ENCODE results near the gene TMC6. TPM values are rescaled to one million over a fixed set of nuclear protein-coding genes. Genes with fewer than 3 reads are reported as not detected.

Gene TMC6
- total and polyA plus RNA-seq, 2 of the 13 experiments (the other 11 are each of a cell fraction or from before 2014, with no cell fraction given): 48.4 to 99.1 TPM

- no peak for TF ChIP-seq SRF (IDR thresholded peaks at IDR 0.05; ENCODE audit: low read depth, low read length)
- TF ChIP-seq IRF1 (CRISPR knock-in tag; IDR thresholded peaks at IDR 0.05; ENCODE audit: low read depth): no peak
- no peak for TF ChIP-seq ESRRA (CRISPR knock-in tag; IDR thresholded peaks at IDR 0.05; ENCODE audit: low read depth)
- TF ChIP-seq RAD21 (CRISPR knock-in tag; IDR thresholded peaks at IDR 0.05): peak; percentile 56; the same call in 1 of the 2 replicates
- no peak; the same call in none of the 2 replicates for TF ChIP-seq UBTF (CRISPR knock-in tag; IDR thresholded peaks at IDR 0.05)
- TF ChIP-seq HMGA1 (CRISPR knock-in tag; conservative IDR thresholded peaks at IDR 0.05): no peak
- TF ChIP-seq ZBTB34 (CRISPR knock-in tag; IDR thresholded peaks at IDR 0.05): no peak; the same call in 1 of the 2 replicates
- no peak for TF ChIP-seq ZBTB42 (CRISPR knock-in tag; IDR thresholded peaks at IDR 0.05)
- no peak for TF ChIP-seq ZSCAN30 (CRISPR knock-in tag; IDR thresholded peaks at IDR 0.05)
- no peak for TF ChIP-seq ZNF703 (CRISPR knock-in tag; IDR thresholded peaks at IDR 0.05; ENCODE audit: borderline replicate concordance)
- TF ChIP-seq ZNF564 (CRISPR knock-in tag; IDR thresholded peaks at IDR 0.05): no peak
- peak; percentile 13; the same call in 1 of the 2 replicates for TF ChIP-seq CBX5 (CRISPR knock-in tag; IDR thresholded peaks at IDR 0.05; ENCODE audit: borderline replicate concordance)
- TF ChIP-seq ADNP (CRISPR knock-in tag; IDR thresholded peaks at IDR 0.05): peak; percentile 100
- peak; percentile 84; the same call in 1 of the 2 replicates for TF ChIP-seq ZNF816 (CRISPR knock-in tag; IDR thresholded peaks at IDR 0.05; ENCODE audit: borderline replicate concordance)
- TF ChIP-seq NR3C1 (CRISPR knock-in tag; IDR thresholded peaks at IDR 0.05): no peak
- TF ChIP-seq EHMT2 (IDR thresholded peaks at IDR 0.05; ENCODE audit: borderline replicate concordance, low read depth, low read length): no peak
- TF ChIP-seq CREBL2 (CRISPR knock-in tag; IDR thresholded peaks at IDR 0.05; ENCODE audit: borderline replicate concordance): no peak
- TF ChIP-seq FOXA3 (CRISPR knock-in tag; IDR thresholded peaks at IDR 0.05): no peak
- no peak for TF ChIP-seq SRSF1 (optimal IDR thresholded peaks at IDR 0.05; ENCODE audit: low read depth, low read length)
- no peak for TF ChIP-seq MTF2 (CRISPR knock-in tag; IDR thresholded peaks at IDR 0.05; ENCODE audit: borderline replicate concordance)
- TF ChIP-seq HMG20B (CRISPR knock-in tag; conservative IDR thresholded peaks at IDR 0.05): 0 out of 2 replicates have a peak, but pooled peaks have one; percentile 19
- TF ChIP-seq TCF7L2 (IDR thresholded peaks at IDR 0.05; ENCODE audit: low read depth, low read length): no peak
- TF ChIP-seq ZFP1 (CRISPR knock-in tag; IDR thresholded peaks at IDR 0.05): no peak
- TF ChIP-seq ATF3 (CRISPR knock-in tag; IDR thresholded peaks at IDR 0.05): no peak
- TF ChIP-seq ZSCAN9 (CRISPR knock-in tag; IDR thresholded peaks at IDR 0.05; ENCODE audit: borderline replicate concordance): no peak
- peak; percentile 90 for TF ChIP-seq CHD4 (IDR thresholded peaks at IDR 0.05; ENCODE audit: borderline replicate concordance, low read length)
- TF ChIP-seq ELF1 (CRISPR knock-in tag; IDR thresholded peaks at IDR 0.05): no peak
Measured at GRCh38 chr17:78137392-78138203, 9.0 kb upstream of the TMC6 start (continued).

Measured in HepG2 (cell line).